ENCODE results near the gene PRKAR1A. TPM values are rescaled to one million over a fixed set of nuclear protein-coding genes. Genes with fewer than 3 reads are reported as not detected.
A peak's percentile ranks its signal among the peaks of the same experiment; 100 is the strongest.

The PRKAR1A gene
- total and polyA plus RNA-seq, 4 donors = 55.6 to 118 (median 104) TPM

- Histone ChIP-seq H3K4me1 (ENCODE audit: control insufficient read depth in 4 of 4, insufficient read depth in 4 of 4, low read length in 3 of 4) (peaks cover 2 to 25% (median 16%) of the 10 kb centered on the region in 4 donors), H3K36me3 (ENCODE audit: control insufficient read depth in 4 of 4, insufficient read depth in 3 of 4, low read depth in 1 of 4, low read length in 3 of 4) (peaks cover 0 to 2% (median under 1%) of the 10 kb centered on the region in 4 donors), H3K4me3 (ENCODE audit: low read depth in 1 of 3, low read length in 3 of 3) (no peak overlapping the region), H3K9ac (ENCODE audit: low read depth in 1 of 2, low read length in 2 of 2) (no peak overlapping the region), H3K27me3 (ENCODE audit: control insufficient read depth in 4 of 4, insufficient read depth in 4 of 4, low read length in 3 of 4) (no peaks in the 10 kb centered on the region), H3K9me3 (ENCODE audit: control insufficient read depth in 4 of 4, low read length in 3 of 4) (no peaks in the 10 kb centered on the region), H3K27ac (ENCODE audit: low read depth in 1 of 2, low read length in 2 of 2) (peak overlapping the region in 1 of 2 donors; percentile 12)
- DNase-seq (ENCODE audit: low spot score) = no peak
- TF ChIP-seq HNF4G (IDR thresholded peaks at IDR 0.05) (no peak), CTCF (IDR thresholded peaks at IDR 0.05; ENCODE audit: low read depth, low read length, missing input control) (no peak), RXRA (IDR thresholded peaks at IDR 0.05) (no peak), FOXA1 (IDR thresholded peaks at IDR 0.05) (no peak), MAX (IDR thresholded peaks at IDR 0.05) (no peak), EGR1 (IDR thresholded peaks at IDR 0.05; ENCODE audit: low read depth in 2 of 2) (no peak)
Observed at GRCh38 chr17:68569346-68569745, 57.1 kb downstream of the PRKAR1A start.

GRCh38 chr17:68570526-68570925 is 58.3 kb downstream of the PRKAR1A start:
- H3K27me3 ChIP-seq (ENCODE audit: control insufficient read depth in 4 of 4, insufficient read depth in 4 of 4, low read length in 3 of 4) = no peaks in the 10 kb centered on the region
- no peak overlapping the region for H3K4me3 ChIP-seq (ENCODE audit: low read depth in 1 of 3, low read length in 3 of 3)
- no peak overlapping the region for H3K9ac ChIP-seq (ENCODE audit: low read depth in 1 of 2, low read length in 2 of 2)
- no peak for DNase-seq (ENCODE audit: low spot score)
- 75% methylated on average over 1 of the region's 1 CpG for WGBS
- no peak overlapping the region for H3K27ac ChIP-seq (ENCODE audit: low read depth in 1 of 2, low read length in 2 of 2)
- peaks cover 0 to 2% (median 0%) of the 10 kb centered on the region in 4 donors for H3K36me3 ChIP-seq (ENCODE audit: control insufficient read depth in 4 of 4, insufficient read depth in 3 of 4, low read depth in 1 of 4, low read length in 3 of 4)
- H3K9me3 ChIP-seq (ENCODE audit: control insufficient read depth in 4 of 4, low read length in 3 of 4) = no peaks in the 10 kb centered on the region
- TF ChIP-seq EGR1 (IDR thresholded peaks at IDR 0.05; ENCODE audit: low read depth in 2 of 2) (no peak), JUND (IDR thresholded peaks at IDR 0.05) (no peak), RXRA (IDR thresholded peaks at IDR 0.05) (no peak), NR2F2 (IDR thresholded peaks at IDR 0.05) (no peak), ATF3 (IDR thresholded peaks at IDR 0.05) (no peak), CTCF (IDR thresholded peaks at IDR 0.05; ENCODE audit: low read depth, low read length, missing input control) (no peak), HNF4A (conservative IDR thresholded peaks at IDR 0.05) (no peak), HNF4G (IDR thresholded peaks at IDR 0.05) (no peak), ZBTB33 (IDR thresholded peaks at IDR 0.05) (no peak), RAD21 (IDR thresholded peaks at IDR 0.05) (no peak), TAF1 (conservative IDR thresholded peaks at IDR 0.05) (no peak), GABPA (IDR thresholded peaks at IDR 0.05 in 1 of 2, conservative IDR thresholded peaks at IDR 0.05 in 1 of 2) (no peak), FOXA1 (IDR thresholded peaks at IDR 0.05) (no peak), YY1 (IDR thresholded peaks at IDR 0.05) (no peak), SP1 (IDR thresholded peaks at IDR 0.05) (no peak), MAX (IDR thresholded peaks at IDR 0.05) (no peak), REST (IDR thresholded peaks at IDR 0.05) (no peak), FOXA2 (IDR thresholded peaks at IDR 0.05) (no peak)
- peaks cover 2 to 25% (median 16%) of the 10 kb centered on the region in 4 donors for H3K4me1 ChIP-seq (ENCODE audit: control insufficient read depth in 4 of 4, insufficient read depth in 4 of 4, low read length in 3 of 4)
